HG03342 (cell line): ENCODE data around the gene ZFP90.
"Not testable (repeated sequence)": the region's sequence is repeated elsewhere in the genome, so short reads cannot be mapped to it uniquely, and the experiment has no call there.

Source experiments
- ATAC-seq: cut with Tn5 transposase; IDR thresholded peaks from one replicate; pipeline ENCODE4 v1.9.1; 2021; ENCODE audit warnings: mild to moderate bottlenecking, moderate library complexity; ENCODE audit not compliant: unreplicated experiment

Gene ZFP90

DNA sequence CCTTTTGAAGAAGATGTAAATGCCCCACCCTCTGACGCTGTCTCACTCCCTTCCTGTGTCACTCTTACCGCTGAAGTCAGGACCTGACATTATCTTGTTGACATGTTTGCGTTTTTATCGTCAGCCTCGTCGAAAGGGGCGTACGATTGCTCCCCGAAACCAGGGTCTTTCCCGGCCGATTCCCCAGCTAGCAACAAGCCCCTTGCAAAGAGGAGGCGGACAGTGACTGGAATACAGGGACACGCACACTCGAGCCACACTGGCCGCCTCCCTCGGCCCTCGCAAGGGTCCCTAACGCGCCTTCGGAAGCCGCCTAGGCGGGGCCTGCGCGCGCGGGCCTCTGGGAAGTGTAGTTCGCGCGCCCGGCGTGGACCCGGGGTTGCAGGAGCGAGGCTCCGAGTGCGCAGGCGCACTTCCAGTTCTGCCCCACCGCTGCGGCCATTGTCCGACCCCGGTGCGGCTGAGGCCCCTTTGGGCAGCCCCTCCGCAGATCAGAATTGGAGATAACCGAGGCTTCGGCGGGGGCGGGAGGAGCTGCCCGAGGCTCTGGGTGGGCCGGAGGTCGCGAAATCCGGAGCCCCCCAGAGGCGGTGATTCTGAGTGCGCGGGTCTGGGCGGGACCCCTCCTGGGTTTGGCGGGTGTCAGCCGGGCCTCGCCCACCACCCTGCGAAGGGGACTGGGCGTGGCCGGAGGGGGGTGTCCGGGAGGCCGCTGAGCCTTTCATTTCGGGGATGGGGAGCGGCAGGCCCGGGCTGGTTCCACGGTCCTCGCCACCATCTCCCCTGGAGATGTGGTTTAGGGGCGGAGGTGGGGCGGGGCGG is at the start of gene ZFP90:
ZFP90 (plus strand) TSS at position 412 of the 822 bp plus-strand sequence. CDS start 502 bp downstream, outside the sequence.
- peak; percentile 85 for ATAC-seq

GRCh38 chr16:68490358-68490757 is 48.7 kb upstream of the ZFP90 start:
- ATAC-seq: no peak

GRCh38 chr16:68490829-68491575 is 48.1 kb upstream of the ZFP90 start:
- no peak for ATAC-seq

DNA sequence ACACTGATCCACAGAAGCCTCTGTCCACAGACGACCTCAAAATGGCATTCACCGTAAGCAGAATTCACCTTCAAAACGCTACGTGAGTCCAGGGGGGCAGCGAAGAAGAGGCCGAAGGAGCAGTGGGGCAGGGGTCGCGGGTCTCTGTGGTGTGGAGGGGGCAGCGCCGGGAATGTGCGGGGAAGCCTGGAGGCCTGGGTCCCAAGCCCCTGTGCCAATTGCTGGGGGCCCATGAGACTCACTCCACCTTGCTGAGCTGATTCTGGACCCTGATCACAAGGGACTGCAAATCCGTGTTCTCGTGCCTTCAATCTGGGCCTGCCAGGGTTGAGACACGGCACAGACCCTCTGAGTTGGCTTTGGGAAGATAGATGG is 47.5 kb upstream of the ZFP90 start:
- ATAC-seq: no peak

- ATAC-seq: no peak
Observed at GRCh38 chr16:68492151-68492542, 46.9 kb upstream of the ZFP90 start.

GRCh38 chr16:68492543-68493411 is 46.3 kb upstream of the ZFP90 start:
- no peak for ATAC-seq

GRCh38 chr16:68493412-68494070 is 45.5 kb upstream of the ZFP90 start:
- no peak for ATAC-seq

GRCh38 chr16:68494261-68494660 is 44.8 kb upstream of the ZFP90 start:
- ATAC-seq: not testable (repeated sequence)

DNA sequence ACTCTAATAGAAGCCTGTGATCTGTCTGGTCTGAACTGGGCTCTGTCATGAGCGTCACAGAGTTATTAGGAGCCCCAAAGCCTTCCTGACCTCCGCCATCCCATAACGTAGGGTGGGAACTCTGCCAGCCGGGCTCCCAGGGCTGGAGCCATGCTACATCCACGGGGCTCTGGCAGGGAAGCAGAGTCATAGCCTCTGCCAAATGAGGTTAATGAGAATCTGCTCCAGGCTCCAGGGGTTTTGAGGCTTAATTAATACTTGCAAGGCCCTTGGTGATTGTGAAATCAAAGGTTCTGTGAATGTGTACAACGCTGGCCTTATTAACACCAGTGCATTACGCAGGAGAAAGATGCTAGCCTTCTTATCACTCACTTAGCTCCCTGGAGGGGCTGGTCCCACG is 42.4 kb upstream of the ZFP90 start:
- no peak for ATAC-seq

GRCh38 chr16:68499006-68499405 is 40.1 kb upstream of the ZFP90 start:
- ATAC-seq: no peak

DNA sequence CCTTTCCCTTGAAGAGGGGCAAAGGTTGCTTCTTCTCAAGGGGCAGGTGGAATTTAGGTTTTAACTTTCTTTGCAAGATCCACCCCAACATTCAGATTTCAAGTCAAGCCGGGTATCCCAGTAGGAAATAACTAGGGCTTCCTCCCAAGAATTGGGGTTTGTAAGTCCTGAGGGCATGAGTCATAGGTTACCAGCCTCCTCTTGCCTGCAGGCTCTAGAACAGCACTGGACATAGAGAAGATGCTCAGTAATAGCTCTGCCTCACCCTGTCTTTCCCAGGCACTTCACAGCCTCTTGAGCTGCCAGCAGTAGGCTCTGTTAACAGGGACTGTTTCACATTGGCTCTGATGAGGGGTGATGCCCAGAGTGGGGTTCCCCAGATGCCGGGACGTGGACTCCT is 35.8 kb upstream of the ZFP90 start:
- ATAC-seq: no peak

DNA sequence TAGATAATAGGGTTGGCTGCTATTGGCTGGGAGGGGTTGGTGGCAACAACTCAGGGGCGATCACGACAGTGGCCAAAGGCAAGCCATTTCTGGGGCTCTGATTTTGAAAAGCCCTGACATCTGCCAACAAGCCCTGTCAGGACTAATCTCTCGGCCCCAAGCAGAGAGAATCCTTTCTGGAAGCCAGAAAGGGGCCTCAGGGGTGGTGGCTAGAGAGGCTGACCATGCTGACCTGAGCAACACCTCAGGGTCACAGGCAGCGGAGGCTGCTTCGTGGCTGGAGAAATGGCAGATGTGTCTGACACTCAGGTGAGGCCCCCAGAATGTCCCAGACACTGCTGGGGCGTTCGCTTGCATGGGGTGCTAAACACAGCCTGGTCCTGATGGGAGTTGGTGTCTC is 35.0 kb upstream of the ZFP90 start:
- ATAC-seq: no peak

GRCh38 chr16:68506331-68507053 is 32.6 kb upstream of the ZFP90 start:
- ATAC-seq: no peak

DNA sequence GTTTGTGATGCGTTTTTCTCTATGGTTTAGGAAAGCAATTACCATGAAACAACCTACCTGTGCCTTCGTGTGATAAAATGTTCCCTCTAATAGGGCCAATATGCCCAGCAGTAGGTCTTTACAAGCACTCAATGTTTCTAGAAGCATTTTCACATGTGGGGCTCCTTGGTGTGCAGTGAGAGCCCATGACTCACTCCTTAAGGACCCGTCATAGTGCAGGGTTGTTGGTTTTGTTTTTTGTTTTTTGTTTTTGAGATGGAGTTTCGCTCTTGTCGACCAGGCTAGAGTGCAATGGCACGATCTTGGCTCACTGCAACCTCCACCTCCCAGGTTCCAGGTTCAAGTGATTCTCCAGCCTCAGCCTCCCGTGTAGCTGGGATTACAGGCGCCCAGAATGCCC is 31.1 kb upstream of the ZFP90 start:
- no peak for ATAC-seq

DNA sequence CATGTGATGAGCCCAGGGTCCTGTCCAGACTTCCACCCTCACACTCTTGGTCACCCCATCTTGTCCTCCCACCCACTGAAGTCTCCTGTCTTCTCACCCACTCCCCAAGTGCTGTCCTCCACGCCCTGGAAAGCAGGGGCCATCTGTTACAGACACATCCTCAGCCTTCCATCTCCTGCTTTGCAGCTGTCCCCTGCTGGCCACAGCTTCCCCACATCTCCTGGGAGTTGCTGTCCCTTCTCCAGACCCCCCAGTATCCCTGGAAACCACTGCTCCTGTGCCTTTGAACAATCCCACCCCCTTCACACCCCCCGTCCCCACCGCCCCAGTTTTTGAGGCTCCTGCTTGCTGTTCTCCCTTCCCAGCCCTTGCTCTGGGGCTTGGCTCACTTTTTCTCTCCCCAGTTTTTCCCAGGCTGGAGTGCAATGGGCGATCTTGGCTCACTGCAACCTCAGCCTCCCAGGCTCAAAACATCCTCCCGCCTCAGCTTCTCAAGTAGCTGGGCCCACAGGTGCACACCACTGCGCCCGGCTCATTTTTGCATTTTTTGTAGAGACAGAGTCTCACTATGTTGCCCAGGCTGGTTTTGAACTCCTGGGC is 30.4 kb upstream of the ZFP90 start:
- no peak for ATAC-seq

DNA sequence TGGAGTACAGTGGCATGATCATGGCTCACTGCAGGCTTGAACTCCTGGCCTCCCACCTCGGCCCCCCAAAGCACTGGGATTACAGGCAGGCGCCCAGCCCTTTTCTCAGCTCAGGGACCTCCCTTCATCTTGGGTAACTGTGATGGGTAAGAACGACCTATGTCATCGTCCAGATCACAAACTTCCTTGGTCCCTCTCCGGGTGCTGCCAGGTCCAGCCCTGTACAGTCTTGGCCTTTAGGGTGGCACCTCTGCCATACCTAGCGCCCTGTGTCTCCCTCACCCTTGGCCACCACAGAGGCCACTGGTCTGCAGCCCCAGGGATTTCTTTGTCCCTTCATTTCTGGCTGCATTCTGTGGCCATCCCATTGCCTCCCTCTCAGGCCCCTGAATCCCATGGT is 29.7 kb upstream of the ZFP90 start:
- no peak for ATAC-seq

- ATAC-seq: no peak
Observed at GRCh38 chr16:68510775-68511174, 28.3 kb upstream of the ZFP90 start.

GRCh38 chr16:68512183-68512582 is 26.9 kb upstream of the ZFP90 start:
- no peak for ATAC-seq

GRCh38 chr16:68512742-68513141 is 26.3 kb upstream of the ZFP90 start:
- ATAC-seq: no peak

DNA sequence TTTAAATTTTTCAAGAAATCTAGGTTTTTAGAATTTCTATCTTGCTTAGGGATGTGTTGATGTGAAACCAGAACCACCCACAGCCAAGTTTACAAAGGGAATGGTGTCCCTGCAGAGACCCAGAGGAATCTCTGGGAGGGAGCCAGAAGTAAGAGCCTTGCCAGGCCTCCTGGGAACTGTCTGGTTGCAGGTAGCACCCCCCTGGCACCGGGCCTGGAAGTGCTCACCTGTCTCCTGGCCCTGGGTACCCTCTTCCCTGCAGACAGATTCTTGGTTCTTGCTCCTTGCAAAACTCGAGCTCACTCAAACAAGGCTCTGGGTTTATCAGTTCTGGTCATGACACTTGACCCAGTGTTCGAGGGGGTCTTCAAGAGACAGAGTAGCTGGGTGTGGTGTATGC is 24.6 kb upstream of the ZFP90 start:
- no peak for ATAC-seq
